Medulla oblongata (tissue), 1 donor: ENCODE results near the gene DNAJC18.
"Not testable (repeated sequence)": the region's sequence is repeated elsewhere in the genome, so short reads cannot be mapped to it uniquely, and the experiment has no call there.

Source experiments
- DNase-seq: peaks from one replicate; pipeline ENCODE4 v3.0.0-alpha.2; 2015; ENCODE audit errors: extremely low spot score

Gene DNAJC18

DNA sequence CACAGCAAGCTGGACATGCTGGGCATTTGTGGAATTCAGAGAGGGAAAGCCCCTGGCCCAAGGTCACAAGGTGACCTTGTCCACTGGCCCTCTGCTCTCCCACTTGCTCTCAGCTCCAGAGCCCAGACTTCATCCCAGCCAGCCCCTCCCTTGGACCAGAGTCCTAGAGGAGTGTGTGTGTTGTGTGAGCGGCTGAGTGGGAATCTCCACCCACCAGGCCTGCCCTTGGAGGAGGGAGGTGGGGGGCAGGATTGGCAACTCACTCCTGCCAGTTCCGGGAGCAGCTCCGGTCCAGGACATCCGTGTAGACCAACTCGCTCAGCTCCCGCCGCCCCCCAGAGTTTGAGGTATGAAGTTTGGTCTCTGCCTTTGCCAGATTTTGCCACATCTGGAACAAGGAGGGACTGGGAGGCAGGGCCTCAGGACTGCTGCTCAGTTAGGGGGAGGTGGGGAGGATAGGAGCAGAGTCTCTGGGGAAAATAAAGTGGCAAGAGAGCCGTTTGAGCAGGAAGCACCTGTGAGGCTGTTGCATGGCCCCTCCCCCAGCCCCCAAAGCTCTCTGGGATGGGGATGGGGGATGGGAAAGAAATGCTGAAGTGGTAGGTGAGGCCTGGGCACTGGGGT lies 51.0 kb downstream of the DNAJC18 start:
- no peak for DNase-seq

DNA sequence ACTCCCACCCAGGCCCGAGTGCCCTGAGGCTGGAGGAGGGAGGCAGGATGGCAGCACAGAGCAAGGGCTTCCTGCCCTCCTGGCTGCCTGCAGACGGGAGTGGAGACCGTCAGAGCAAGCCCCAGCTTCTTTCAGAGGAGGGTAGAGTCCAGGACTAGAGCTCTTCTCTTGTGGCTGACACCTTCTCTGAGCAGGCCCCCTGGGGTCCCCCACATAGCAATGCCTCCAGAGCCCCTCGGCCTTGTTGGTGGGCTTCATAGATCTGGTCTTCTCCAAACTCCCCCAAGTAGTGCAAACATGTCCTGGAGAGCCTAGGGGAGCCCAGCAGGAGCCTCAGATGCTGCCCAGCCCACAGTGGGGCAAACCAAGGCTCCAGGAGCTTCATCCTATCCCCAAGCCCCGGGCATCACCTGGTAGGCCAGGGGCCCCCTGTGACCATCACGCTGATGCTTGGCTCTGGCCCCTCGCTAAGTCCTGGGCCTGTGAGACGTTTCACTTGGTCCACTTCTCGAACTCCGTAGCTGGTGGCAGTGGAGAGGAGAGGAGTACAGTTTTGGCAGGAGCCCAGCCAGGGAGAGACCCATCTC lies 51.6 kb downstream of the DNAJC18 start:
- DNase-seq = no peak

DNA sequence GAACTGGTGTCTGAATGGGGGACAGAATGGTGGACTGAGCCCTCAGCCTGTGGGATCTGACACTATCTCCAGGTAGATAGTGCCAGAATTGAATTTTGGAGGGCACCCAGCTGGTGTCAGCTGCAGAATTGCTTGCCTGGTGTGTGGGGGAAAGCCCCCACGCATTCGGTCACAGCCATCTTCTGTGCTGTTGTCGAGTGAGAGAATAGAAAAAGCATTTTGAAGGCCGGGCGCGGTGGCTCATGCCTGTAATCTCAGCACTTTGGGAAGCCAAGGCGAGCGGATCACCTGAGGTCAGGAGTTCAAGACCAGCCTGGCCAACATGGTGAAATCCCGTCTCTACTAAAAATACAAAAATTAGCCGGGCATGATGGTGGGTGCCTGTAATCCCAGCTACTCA lies 52.4 kb downstream of the DNAJC18 start:
- not testable (repeated sequence) for DNase-seq

DNA sequence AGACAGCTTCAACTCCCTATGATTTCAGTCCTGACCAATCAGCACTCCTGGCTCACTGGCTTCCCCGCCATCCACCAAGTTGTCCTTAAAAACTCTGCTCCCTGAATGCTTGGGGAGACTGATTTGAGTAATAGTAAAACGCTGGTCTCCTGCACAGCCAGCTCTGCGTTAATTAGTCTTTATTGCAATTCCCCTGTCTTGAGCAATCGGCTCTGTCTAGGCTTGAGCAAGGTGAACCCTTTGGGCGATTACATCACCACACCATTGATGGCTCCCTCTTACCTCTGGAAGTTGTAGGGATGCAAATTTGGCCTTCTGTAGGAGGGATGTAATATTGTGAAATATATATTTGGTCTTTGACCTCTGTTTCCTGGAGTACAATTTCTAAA lies 53.3 kb downstream of the DNAJC18 start:
- no peak for DNase-seq

DNA sequence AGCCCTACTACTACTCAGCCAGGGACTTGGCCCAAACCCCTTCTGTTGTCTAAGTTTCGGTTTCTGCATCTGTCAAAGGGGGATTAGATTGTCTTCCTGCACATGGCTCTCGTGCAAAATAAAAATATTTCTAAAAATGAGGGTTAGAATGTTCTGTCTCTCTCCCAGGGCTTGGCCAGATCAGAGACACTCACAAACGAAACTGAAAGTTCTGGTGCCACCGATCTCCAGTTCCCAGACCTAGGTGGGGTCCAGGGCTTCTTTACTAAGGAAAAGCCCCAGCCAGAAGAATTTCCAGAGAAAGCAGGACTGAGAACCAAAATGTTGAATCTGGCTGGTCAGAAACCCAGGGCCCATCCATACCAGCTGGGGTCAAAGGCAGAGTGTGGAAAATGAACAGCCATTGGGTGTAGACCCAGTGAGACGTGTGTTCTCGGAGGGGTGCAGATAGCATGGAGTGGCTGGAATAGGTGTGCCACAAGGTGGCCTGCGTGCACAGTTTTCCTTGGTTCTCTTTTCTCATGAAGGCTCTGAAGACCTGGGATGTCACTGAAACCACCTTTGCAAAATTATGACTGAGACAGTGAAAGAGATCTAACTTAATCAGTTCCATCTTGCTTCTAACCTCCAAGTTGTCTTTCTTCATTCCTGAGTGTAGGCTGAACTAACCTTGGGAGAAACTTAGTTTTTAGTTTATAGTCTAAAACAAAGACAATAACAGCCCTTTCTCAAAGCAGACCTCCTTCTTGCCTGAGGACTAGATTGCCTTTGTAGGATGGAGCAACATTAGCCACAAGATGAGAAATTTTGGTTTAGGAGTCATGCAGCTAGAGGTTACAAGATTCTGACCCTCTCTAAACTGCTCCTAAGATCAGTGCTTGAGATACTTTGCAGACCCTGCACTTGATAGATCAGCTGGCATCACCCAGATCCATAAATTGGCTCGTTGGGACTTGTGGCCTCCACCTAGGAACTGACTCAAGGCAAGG lies 54.0 kb downstream of the DNAJC18 start:
- DNase-seq = no peak

DNA sequence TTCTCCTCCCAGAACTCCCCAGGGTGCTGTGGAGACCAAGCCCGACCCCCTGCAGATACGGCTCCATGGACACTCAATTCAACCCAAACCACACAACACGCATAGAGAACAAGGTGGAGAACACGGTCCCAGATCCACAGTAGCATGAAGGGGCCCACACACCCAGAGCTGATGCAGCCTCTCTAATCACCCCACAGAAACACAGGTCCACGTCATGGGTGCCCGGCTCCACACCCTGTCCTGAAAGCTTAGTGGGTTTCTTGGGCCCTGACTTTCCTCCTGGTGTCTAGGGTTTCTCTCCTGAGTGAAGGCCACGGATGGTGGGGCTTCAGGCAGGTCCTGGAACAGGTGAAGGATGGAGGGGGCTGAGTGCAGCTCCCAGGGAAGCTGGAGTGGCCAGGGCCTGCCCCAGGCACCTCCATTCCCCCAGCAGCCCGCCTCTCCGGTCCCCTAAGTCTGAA lies 54.7 kb downstream of the DNAJC18 start:
- no peak for DNase-seq

DNA sequence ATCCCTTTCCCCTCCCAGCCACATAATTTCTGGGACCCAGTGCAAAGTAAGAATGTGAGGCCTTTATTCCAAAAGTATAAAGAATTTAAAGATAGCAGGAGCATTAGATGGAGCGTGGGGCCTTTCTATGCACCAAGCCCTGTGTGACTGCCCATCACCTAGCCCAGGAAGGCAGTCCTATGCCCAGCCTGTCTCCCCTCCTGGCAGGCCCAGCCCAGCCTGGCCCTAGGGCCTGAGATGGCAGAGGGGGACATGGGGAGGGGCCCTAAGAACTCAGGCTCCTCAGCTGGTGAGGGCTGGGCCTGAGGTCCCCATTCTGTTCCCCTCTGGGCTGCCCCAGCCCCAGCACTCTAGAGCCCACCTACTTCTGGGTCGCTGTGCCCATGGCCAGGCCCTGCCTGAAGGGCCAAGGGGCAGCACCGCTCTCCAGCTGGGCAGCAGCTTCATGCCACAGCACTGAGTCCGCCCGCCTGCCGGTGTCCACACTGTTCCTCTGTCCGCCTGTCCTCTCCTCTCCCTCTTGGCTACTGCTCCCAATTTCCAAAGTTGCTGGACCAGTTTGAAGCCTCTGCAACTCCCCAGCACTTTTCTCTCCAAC lies 55.2 kb downstream of the DNAJC18 start:
- DNase-seq = no peak

DNA sequence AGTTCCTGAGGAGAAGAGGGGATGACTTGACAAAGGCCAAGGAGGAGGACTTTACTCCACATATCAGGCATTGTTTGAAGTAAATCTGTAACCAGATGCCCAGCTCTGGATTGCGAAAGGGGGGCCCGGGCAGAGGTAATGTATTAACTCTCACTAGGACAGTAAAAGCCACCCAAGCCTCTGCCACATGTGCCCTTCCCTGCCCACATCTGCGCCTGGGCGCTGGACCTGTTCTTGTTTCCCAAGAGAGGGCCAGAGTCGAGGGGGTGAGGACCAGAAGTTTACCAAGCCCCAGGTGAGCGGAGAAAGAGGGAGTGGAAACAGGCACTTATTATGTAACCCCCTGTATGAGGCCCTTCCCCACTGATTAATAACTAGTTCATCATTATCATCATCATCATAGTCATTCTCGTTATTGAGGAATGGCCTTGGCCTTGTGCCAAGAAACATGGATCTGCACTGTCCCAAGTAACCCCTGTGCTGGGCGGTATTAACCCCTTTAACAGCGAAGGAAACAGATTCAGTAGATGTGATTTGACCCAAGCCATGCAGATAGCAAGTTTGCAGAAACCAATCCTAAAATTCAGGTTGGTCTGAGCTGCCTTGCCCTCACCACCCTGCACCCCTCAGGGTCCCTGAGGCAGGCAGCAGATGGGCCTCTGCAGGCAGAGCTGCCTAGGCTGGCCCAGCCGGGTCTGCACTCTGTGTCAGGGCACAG lies 55.9 kb downstream of the DNAJC18 start, which contains the start of gene SLC23A1:
SLC23A1 (minus strand) TSS at position 23 of the 718 bp plus-strand sequence. CDS start 44 bp downstream, outside the sequence.
- no peak for DNase-seq

DNA sequence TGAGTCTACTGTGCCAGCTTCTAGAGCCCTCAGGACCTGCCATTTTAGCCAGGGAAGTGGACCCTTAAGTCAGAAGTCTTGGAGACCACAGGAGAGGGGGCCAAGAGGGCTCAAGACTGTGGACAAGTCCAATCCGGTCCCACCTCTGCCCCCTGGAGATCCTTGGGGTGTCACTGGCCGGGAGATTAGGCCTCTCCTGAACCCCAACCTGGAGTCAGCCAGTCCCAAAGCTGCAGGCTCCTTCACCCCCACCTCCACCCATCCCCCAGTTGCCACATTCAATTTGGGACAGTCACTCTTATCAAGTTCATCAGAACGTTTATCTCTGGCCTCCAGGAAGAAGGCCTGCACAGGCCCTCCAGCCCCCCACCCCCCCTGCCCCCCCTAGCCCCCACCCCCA lies 56.5 kb downstream of the DNAJC18 start:
- no peak for DNase-seq

DNA sequence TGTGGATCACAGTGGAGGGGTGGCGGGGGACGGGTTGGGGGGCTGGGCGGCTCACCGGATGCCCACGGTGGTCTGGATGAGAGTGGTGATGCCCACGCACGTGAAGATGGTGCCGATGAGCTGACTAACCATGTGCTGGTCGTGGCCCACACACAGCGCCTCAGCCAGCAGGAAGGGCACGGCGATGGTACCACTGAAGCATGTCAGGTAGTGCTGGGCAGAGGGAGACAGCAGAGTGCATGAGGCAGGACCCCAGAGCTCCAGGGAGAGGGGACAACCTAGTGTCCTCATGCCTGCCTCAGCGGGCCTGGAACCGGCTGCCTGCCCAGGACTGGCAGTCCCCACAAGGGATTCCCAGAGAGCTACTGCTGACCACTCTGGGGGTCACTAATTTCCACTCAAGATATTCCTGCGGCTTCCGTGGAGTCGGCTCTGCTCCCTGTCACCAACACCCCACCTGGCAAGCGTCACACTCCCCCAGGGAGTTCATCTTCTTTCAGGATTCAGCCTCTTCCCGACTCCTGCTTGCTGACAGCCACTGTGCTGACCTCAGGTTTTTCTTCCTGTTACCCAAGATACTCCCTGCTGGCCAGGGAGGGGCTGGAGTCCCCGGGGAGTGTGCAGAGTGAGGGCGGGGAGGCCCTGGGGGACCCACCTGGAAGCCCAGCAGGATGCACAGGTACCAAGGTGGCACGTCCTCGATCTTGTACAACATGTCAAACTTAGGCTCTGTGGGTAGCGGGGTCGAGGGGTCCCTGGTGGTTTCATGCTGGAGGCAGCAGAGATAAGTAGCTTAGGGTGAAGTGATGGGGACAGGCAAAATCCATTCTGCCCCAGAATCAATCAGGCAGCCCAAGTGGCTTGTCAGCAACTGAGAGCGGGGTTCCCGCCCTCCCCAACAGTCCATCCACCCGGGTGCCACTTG lies 57.2 kb downstream of the DNAJC18 start:
- DNase-seq = no peak

DNA sequence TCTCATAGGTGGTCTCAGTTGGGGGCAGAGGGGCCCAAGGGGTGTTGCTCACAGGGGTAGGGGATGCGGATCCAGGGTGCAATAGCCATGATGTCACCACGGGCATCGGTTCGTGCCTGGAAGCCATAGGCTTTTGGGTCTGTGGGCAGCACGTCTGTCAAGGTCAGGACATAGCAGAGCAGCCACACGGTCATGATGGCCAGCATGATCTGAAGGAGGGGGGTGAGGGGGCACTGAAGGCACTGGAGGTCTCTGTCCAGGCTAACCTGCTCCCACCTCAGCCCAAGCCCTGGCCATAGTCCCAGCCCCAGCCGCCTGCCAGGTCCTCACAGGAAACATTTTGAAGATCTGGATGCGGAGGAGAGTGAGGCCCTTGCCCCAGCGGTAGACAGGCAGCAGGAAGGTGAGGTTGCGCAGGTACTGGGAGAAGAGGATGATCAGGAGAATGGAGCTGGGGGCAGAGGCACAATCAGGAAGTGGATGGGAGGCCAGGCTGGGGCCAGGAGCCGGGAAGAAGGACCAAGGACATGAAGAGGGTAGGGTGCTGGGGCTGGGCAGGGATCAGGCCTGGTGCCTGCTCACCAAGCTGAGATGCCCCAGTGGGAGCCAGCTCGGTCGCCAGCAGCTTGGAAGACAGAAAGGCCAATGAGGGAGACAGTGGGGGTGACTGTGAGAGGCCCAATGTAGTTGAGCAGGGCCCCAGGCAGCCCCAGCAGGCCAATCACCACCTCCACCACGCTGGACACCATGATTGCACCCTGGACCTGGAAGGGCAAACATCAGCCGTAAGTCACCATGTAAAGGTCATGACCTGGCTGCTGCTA lies 59.5 kb downstream of the DNAJC18 start:
- DNase-seq = no peak

DNA sequence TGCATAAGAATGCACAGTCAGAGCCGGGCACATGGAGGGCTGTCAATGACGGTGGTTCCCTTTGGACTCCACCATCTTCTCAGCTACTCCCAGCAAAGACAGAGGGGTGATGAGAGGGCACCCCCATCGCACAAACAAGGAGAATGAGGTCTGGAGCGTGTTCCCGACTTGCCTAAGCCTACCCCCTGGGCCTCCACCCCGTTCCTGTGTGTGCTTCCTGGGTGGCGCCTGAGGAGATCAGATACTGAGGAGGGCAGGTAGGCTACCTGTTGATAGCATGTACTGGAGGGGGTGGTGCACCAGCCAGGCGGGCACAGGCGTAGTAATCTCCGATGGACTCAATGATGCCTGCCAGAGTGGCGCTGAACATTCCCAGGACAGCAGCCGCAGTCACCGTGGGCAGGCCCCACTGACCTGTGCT lies 60.4 kb downstream of the DNAJC18 start:
- DNase-seq = no peak

DNA sequence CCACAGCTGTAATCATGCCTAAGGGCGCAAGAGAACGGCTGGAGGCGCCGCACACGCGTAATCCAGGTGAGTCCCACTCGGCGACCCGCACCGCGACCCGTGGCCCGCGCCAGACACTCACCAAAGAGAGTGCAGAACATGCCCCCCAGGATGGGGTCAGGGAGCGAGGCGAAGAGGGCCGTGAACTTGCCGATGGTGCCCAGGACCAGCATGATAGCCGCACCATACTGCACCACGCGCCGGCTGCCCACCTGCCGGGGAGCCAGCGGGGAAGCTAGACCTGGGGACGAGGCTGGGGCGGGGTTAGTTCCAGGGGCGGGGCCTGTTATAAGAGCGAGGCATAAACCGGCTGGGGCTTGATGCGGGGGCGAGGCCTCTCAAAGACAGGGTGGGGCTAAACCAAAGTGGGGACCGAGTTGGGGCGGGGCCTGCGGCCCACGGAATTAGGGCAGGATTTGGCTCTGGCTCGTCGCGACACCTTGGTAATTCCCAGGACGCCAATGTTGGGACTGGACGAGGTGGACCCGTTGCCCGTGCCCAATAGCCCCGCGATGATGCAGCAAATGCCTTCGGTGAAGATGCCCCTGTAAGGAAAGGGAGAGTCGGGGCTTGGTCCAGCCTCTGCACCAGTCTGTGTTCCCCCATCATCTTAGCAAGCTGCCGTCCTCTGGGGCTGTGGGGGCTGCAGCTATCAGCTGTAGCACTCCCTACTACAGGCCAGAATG lies 61.1 kb downstream of the DNAJC18 start:
- DNase-seq = no peak

DNA sequence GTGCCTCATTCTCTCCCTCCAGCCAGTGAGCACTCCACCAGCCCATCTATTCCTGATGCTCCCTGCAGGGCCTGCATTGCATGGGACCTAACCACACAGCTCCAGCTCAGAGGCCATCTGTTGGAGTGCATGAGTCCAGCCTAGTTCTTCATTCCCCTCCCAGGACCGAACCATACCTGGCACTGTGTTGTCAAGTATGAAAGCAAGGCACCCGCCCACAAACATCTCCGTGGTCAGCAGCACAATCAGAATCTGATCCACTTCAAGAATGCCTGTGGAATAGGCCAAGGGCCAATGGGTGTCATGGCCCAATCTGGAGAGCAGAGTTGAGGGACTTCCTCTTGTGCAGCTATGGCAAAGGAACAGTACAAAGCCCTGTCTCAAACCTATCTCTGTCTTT lies 62.1 kb downstream of the DNAJC18 start:
- DNase-seq = no peak

DNA sequence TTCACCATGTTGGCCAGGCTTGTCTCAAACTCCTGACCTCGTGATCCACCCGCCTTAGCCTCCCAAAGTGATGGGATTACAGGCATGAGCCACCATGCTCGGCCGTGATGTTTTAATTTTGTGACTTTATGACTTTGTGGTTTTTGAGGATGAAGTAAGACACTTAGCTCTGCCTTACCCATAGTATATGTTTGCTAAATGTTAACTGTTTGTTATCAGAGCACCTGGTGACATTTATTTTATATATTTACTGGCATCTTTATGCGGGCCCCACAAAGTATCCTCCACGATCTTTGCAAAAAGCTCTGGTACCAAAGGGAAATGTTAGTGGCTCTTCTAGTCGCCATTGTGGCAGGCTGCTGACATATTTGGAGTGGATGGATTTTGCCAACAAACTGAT lies 63.0 kb downstream of the DNAJC18 start:
- DNase-seq = no peak

DNA sequence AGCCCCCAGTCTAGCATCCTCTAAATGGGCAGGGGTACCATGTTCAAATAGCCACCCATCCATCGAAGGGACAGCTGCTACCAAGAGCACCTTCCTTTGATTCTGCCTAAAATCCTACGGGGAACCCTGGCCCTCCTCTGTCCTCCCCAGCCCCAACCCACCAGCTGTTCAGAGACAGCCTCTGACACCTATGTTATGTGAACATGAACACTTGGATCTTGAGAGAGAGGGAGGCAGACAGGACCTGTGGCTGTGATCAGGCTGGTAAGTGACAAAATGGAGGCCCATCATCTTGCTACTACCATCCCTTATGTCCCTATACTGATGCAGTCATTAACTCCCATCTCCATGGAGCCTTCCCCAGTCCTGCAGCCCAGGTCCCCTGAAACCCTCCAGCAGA lies 64.4 kb downstream of the DNAJC18 start:
- no peak for DNase-seq

DNA sequence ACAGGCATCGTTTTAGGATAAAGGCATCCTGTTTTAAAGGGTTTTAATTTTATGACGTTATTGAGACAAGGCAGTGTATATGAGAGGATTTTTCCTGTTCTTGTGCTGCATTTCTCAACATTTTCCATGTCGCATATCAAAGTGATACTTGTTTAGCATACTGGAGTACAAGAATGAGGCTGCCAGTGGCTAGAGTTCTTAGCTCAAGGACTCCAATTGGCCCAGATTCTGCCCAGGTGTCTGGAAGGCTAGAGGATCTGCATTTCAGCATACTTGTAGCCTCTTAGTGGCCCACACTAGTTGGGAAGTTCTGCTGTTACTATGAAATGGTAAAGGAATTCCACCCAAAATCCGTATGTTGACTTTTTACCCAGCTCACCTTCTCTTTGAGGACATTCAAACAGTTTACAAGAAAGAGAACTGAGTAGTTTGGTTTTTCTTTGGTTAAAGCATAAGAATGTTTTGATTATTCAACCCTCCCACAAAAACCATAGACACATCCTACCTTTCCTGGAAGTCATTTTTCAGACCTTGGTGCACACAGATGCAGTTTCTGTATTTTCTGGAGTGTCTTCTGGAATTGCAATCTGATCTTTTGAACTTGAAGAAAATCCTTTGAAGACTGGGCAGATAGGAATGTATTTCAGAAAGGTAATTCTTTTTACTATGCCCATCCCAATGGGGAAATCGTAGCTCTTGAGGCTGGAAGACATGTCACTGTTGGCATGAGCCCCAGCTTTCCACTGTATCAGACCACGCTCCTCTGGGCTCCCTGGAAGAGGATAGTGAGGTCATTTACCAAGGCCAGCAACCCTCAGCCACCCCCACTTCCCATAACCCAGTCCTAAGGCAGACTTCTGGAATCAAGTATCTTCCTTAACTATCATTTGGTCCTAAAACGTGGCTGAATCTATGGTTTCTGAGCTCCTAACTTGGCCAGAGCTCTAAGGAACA lies 67.6 kb downstream of the DNAJC18 start:
- DNase-seq = no peak

DNA sequence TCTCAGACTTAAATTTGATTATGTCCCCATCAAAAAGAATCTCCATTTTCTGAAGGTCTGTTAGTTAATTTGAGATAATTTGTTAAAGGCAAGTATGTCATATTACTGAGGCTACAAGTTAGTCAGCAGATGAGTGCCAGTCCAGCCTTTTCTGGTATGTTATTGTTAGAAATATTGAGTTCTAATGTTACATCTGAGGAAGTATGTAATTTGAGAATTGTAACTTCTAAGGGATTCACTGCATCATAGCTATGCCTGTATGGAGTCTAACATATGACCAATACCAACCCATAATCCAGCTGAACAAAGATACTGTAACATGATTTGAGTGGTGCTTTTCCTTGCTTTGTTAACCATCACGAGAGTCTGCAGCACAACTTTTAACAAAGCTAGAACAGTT lies 70.1 kb downstream of the DNAJC18 start:
- no peak for DNase-seq
